ENCODE data around the gene HMOX2.

- TF ChIP-seq CTCF (IDR thresholded peaks at IDR 0.05) = no peak
- TF ChIP-seq ZFX (IDR thresholded peaks at IDR 0.05; ENCODE audit: borderline replicate concordance) = no peak
Observed at GRCh38 chr16:4556112-4556511, 79.9 kb downstream of the HMOX2 start, which contains the start of gene C16orf96.
